AG04449 (cell line): ENCODE measurements around the gene EMILIN2.

Experiments
- CTCF ChIA-PET: fragments of 350-600 bp; formaldehyde crosslinking; extraction: SDS; loops from one replicate; lab custom pipeline; 2021; ENCODE audit warnings: antibody characterized with exemption; lab: Yijun Ruan, JAX
- POLR2A ChIA-PET: fragments of 400-600, 350-600 bp; formaldehyde crosslinking; extraction: SDS; loops from one replicate; lab custom pipeline; 2020; ENCODE audit warnings: antibody characterized with exemption, inconsistent platforms; lab: Yijun Ruan, JAX
- DNase-seq: peaks from one replicate; pipeline ENCODE4 v3.0.0-alpha.2; 2010; ENCODE audit warnings: low read depth, low spot score
- H3K4me3 ChIP-seq: 2 replicates; pipeline ENCODE4 v1.5.1; 2011; ENCODE audit warnings: low read depth, mild to moderate bottlenecking, control low read depth, low read length
- CTCF ChIP-seq: IDR thresholded peaks from one replicate; pipeline ENCODE4 v1.5.1; 2011; ENCODE audit warnings: mild to moderate bottlenecking, moderate library complexity, low read length, control low read depth, inconsistent platforms; ENCODE audit not compliant: insufficient read depth; ENCODE audit errors: missing control alignments

The EMILIN2 gene

GRCh38 chr18:2889761-2890192 is 43.0 kb downstream of the EMILIN2 start:
- ChIA-PET POLR2A (interaction anchor here (0.7 kb wide), 1 partner anchor 11 kb away, joined by 4 read pairs; no protein-coding TSS in a partner anchor), CTCF (no interaction called here)
- H3K4me3 ChIP-seq, result no peak overlapping the region
- no peak for TF ChIP-seq CTCF
- DNase-seq, result no peak

GRCh38 chr18:2890606-2891005 is 43.8 kb downstream of the EMILIN2 start:
- ChIA-PET CTCF (no interaction called here), POLR2A (no interaction called here)
- no peak overlapping the region for H3K4me3 ChIP-seq
- TF ChIP-seq CTCF, result no peak
- DNase-seq, result no peak

GRCh38 chr18:2891526-2892431 is 45.0 kb downstream of the EMILIN2 start:
- no peak for TF ChIP-seq CTCF
- no peak for DNase-seq
- ChIA-PET CTCF (no interaction called here), POLR2A (no interaction called here)
- H3K4me3 ChIP-seq, result no peak overlapping the region

- DNase-seq, result no peak
- no peak for TF ChIP-seq CTCF
- no peak overlapping the region for H3K4me3 ChIP-seq
- POLR2A ChIA-PET, result no interaction called here
- CTCF ChIA-PET, result no interaction called here
Observed at GRCh38 chr18:2893056-2893455, 46.2 kb downstream of the EMILIN2 start.

- CTCF ChIA-PET, result no interaction called here
- POLR2A ChIA-PET, result no interaction called here
- no peak overlapping the region for H3K4me3 ChIP-seq
- TF ChIP-seq CTCF, result no peak
- DNase-seq, result no peak
Observed at GRCh38 chr18:2893676-2894075, 46.9 kb downstream of the EMILIN2 start.

- TF ChIP-seq CTCF, result no peak
- no peak overlapping the region for H3K4me3 ChIP-seq
- ChIA-PET POLR2A (no interaction called here), CTCF (no interaction called here)
- DNase-seq, result no peak
Observed at GRCh38 chr18:2894131-2894840, 47.5 kb downstream of the EMILIN2 start.
